Measurements from ENCODE around the gene EFNA1.
"Not testable (repeated sequence)": the region's sequence is repeated elsewhere in the genome, so short reads cannot be mapped to it uniquely, and the experiment has no call there.

- TF ChIP-seq CTCF (conservative IDR thresholded peaks at IDR 0.05; ENCODE audit: low read depth, low read length); EZH2 (IDR thresholded peaks at IDR 0.05; ENCODE audit: low read length, unreplicated experiment); EZH2phosphoT487 (IDR thresholded peaks at IDR 0.05; ENCODE audit: borderline replicate concordance, low read length): not testable (repeated sequence)
Measured at GRCh38 chr1:155155996-155156643, 28.4 kb downstream of the EFNA1 start.

All from PC-3 (cell line).